ENCODE data around the gene ZNF460. TPM values are rescaled to one million over a fixed set of nuclear protein-coding genes. Genes with fewer than 3 reads are reported as not detected.

Gene ZNF460
- total and polyA plus RNA-seq, 2 of the 4 experiments (the other 2 are of a cell fraction), result 3.6 to 55.2 TPM

- no peak overlapping the region for H2BK20ac ChIP-seq (ENCODE audit: low read depth, low read length)
- peaks cover 9% of the 10 kb centered on the region for H3K4me1 ChIP-seq (ENCODE audit: control insufficient read depth, insufficient read depth, low read length)
- H4K8ac ChIP-seq (ENCODE audit: low read depth in 2 of 2, low read length in 2 of 2), result no peak overlapping the region
- no peak overlapping the region for H3K56ac ChIP-seq (ENCODE audit: extremely low read depth, insufficient read depth, low read length)
- H3K9me3 ChIP-seq (ENCODE audit: control insufficient read depth, insufficient read depth, low read length), result no peaks in the 10 kb centered on the region
- H4K20me1 ChIP-seq (ENCODE audit: insufficient read depth, low read length), result peaks cover 17% of the 10 kb centered on the region; the same call in 1 of the 2 replicates
- ChIA-PET CTCF (no interaction called here), POLR2A (ENCODE audit: unreplicated experiment) (no interaction called here)
- H3K4me3 ChIP-seq (ENCODE audit: insufficient read depth, low read depth, low read length), result no peak overlapping the region
- no peak overlapping the region for H2AK9ac ChIP-seq (replicated peaks; ENCODE audit: low read depth, low read length, poor library complexity)
- no peak overlapping the region for H3K27ac ChIP-seq (ENCODE audit: insufficient read depth, low read length)
- H3K27me3 ChIP-seq (ENCODE audit: control insufficient read depth, insufficient read depth, low read length), result no peaks in the 10 kb centered on the region
- DNase-seq (no peak), ATAC-seq (ENCODE audit: low read depth) (no peak)
- H3K9ac ChIP-seq (ENCODE audit: low read depth, low read length), result no peak overlapping the region
- H3K4ac ChIP-seq (ENCODE audit: low read depth, low read length), result no peak overlapping the region
- H3K9me1 ChIP-seq (ENCODE audit: insufficient read depth, low read length), result peaks cover 15% of the 10 kb centered on the region
- no peak overlapping the region for H3K4me2 ChIP-seq (ENCODE audit: low read depth, low read length)
- H2AK5ac ChIP-seq (ENCODE audit: low read depth, low read length), result no peak overlapping the region
- in situ Hi-C loops (cut with MboI; ENCODE audit: low sequenced_read_pairs) (no loop called here), dilution Hi-C loops (cut with HindIII; ENCODE audit: low sequenced_read_pairs, unreplicated experiment) (no loop called here), intact Hi-C loops (cut with micrococcal nuclease) (no loop called here)
- H4K5ac ChIP-seq (ENCODE audit: low read depth, low read length), result no peak overlapping the region
- H2BK15ac ChIP-seq (ENCODE audit: low read depth, low read length), result no peak overlapping the region
- H3K14ac ChIP-seq (replicated peaks; ENCODE audit: low read depth, low read length), result no peak overlapping the region
- no peak overlapping the region for H3K23ac ChIP-seq (ENCODE audit: low read depth, low read length)
- no peak for TF ChIP-seq FOS (IDR thresholded peaks at IDR 0.05; ENCODE audit: low read depth, low read length)
- TF ChIP-seq BHLHE40 (IDR thresholded peaks at IDR 0.05; ENCODE audit: low read depth, low read length), result no peak
- no peak for TF ChIP-seq SMC3 (IDR thresholded peaks at IDR 0.05; ENCODE audit: low read depth, low read length)
- no peak for TF ChIP-seq POLR2A (IDR thresholded peaks at IDR 0.05; ENCODE audit: low read depth, low read length)
- TF ChIP-seq USF2 (IDR thresholded peaks at IDR 0.05; ENCODE audit: low read depth, low read length), result no peak
- TF ChIP-seq, protein P1, sequence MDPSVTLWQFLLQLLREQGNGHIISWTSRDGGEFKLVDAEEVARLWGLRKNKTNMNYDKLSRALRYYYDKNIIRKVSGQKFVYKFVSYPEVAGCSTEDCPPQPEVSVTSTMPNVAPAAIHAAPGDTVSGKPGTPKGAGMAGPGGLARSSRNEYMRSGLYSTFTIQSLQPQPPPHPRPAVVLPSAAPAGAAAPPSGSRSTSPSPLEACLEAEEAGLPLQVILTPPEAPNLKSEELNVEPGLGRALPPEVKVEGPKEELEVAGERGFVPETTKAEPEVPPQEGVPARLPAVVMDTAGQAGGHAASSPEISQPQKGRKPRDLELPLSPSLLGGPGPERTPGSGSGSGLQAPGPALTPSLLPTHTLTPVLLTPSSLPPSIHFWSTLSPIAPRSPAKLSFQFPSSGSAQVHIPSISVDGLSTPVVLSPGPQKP (IDR thresholded peaks at IDR 0.05; ENCODE audit: borderline replicate concordance, low read depth, low read length), result no peak
- no peak for TF ChIP-seq MAFK (IDR thresholded peaks at IDR 0.05; ENCODE audit: low read depth, low read length)
- TF ChIP-seq MAZ (IDR thresholded peaks at IDR 0.05; ENCODE audit: borderline replicate concordance, low read depth, low read length), result no peak
- peaks cover 49% of the 10 kb centered on the region for H3K36me3 ChIP-seq (ENCODE audit: control insufficient read depth, insufficient read depth, low read length)
- 91% methylated on average over 2 of the region's 6 CpGs; no CpG with 5 or more reads in 1 of the 2 experiments for WGBS, 2 experiments (ENCODE audit: extremely low coverage in 2 of 2, insufficient read length in 1 of 2)
- BruUV-seq (replicated peaks), result no TSS peak
- H3K18ac ChIP-seq (ENCODE audit: low read depth, low read length), result no peak overlapping the region
- no peak overlapping the region for H2BK120ac ChIP-seq (ENCODE audit: low read depth, low read length)
- no peak overlapping the region for H4K91ac ChIP-seq (ENCODE audit: insufficient read depth, low read depth, low read length)
- peaks cover 48 to 74% of the 10 kb centered on the region in 2 experiments for H3K79me1 ChIP-seq (ENCODE audit: low read depth in 1 of 2, low read length in 2 of 2)
- no peak overlapping the region for H2AFZ ChIP-seq (replicated peaks; ENCODE audit: low read length, poor library complexity)
- no peak overlapping the region for H2BK5ac ChIP-seq (ENCODE audit: low read depth, low read length, poor library complexity, severe bottlenecking)
These were observed 34.3 kb upstream of the ZNF460 start for GRCh38 chr19:57245959-57246358.

All from IMR-90 (cell line).